ENCODE data around the gene HEXD.

The HEXD gene

GRCh38 chr17:82479602-82480001 is 61.5 kb downstream of the HEXD start:
- Histone ChIP-seq H3K4me3 (no peak overlapping the region), H3K27ac (no peak overlapping the region)
- DNase-seq (ENCODE audit: low spot score): no peak
- TF ChIP-seq CTCF (IDR thresholded peaks at IDR 0.05): no peak

- Histone ChIP-seq H3K4me3 (no peak overlapping the region), H3K27ac (no peak overlapping the region)
- TF ChIP-seq CTCF (IDR thresholded peaks at IDR 0.05): no peak
- no peak for DNase-seq (ENCODE audit: low spot score)
Observed at GRCh38 chr17:82480318-82480717, 62.2 kb downstream of the HEXD start.

- Histone ChIP-seq H3K4me3 (no peak overlapping the region), H3K27ac (no peak overlapping the region)
- no peak for DNase-seq (ENCODE audit: low spot score)
- TF ChIP-seq CTCF (IDR thresholded peaks at IDR 0.05): no peak
Observed at GRCh38 chr17:82483204-82483660, 65.1 kb downstream of the HEXD start.

- Histone ChIP-seq H3K4me3 (no peak overlapping the region), H3K27ac (no peak overlapping the region)
- no peak for DNase-seq (ENCODE audit: low spot score)
- TF ChIP-seq CTCF (IDR thresholded peaks at IDR 0.05): no peak
Observed at GRCh38 chr17:82483836-82484235, 65.7 kb downstream of the HEXD start.

- no peak for TF ChIP-seq CTCF (IDR thresholded peaks at IDR 0.05)
- Histone ChIP-seq H3K4me3 (no peak overlapping the region), H3K27ac (no peak overlapping the region)
- DNase-seq (ENCODE audit: low spot score): no peak
Observed at GRCh38 chr17:82486231-82487094, 68.3 kb downstream of the HEXD start.

GRCh38 chr17:82487910-82488309 is 69.8 kb downstream of the HEXD start:
- TF ChIP-seq CTCF (IDR thresholded peaks at IDR 0.05): no peak
- DNase-seq (ENCODE audit: low spot score): no peak
- Histone ChIP-seq H3K4me3 (no peak overlapping the region), H3K27ac (peak overlapping the region; percentile 92 to 97)

- peak; percentile 93 for DNase-seq (ENCODE audit: low spot score)
- no peak for TF ChIP-seq CTCF (IDR thresholded peaks at IDR 0.05)
- Histone ChIP-seq H3K4me3 (no peak overlapping the region), H3K27ac (peak overlapping the region; percentile 92 to 97)
Observed at GRCh38 chr17:82489117-82489516, 71.0 kb downstream of the HEXD start.

Data from coronary artery (tissue), 2 donors.